ENCODE results near the gene CMTM6.
"Not testable (repeated sequence)": the region's sequence is repeated elsewhere in the genome, so short reads cannot be mapped to it uniquely, and the experiment has no call there.

The CMTM6 gene

DNA sequence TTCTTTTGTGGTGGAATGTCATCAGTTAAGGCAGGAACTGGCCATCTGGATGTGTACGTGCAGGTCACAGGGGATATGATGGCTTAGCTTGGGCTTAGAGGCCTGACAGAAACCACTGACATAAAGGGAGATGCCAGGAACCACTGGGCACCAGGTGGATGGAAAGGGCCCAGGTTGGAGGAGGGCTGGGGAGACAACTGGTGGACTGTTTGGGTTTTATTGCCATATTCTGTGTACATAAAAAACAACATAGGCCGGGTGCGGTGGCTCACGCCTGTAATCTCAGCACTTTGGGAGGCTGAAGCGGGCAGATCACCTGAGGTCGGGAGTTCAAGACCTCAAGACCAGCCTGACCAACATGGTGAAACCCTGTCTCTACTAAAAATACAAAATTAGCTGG is 35.8 kb downstream of the CMTM6 start:
- DNase-seq (ENCODE audit: low spot score): not testable (repeated sequence)

DNA sequence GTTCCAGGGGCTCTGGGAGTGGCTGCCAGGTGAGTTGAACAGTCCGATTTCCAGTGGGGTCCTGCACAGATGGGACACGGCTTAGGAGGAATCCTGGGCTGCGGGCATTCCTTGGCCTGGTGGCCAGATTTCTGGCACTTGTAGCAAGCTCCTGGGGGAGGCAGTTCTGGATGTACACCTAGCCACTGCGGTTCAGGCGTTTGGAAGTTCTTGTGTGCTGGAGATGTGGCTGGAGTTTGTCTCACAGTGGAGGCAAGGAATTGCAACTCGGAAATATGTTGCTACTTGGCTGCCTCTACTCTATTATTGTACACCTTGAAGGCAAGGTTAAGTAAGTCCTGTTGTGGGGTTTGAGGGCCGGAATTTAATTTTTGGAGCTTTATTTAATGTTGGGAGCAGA is 37.9 kb downstream of the CMTM6 start:
- DNase-seq (ENCODE audit: low spot score): not testable (repeated sequence)

DNA sequence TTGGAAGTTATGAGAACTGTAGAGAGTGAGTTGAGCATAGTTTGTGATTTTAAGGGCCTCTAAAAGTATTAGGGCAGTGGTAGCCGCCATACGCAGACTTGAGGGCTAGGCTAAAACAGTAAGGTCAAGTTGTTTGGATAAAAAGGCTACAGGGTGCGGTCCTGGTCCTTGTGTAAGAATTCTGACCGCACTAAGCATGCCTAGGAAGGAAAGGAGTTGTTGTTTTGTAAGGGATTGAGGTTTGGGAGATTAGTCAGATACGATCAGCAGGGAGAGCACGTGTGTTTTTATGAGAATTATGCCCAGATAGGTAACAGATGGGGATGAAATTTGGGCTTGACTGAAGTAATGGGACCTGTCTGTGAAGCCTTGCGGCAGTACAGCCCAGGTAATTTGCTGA is 39.2 kb downstream of the CMTM6 start:
- DNase-seq (ENCODE audit: low spot score): not testable (repeated sequence)

DNA sequence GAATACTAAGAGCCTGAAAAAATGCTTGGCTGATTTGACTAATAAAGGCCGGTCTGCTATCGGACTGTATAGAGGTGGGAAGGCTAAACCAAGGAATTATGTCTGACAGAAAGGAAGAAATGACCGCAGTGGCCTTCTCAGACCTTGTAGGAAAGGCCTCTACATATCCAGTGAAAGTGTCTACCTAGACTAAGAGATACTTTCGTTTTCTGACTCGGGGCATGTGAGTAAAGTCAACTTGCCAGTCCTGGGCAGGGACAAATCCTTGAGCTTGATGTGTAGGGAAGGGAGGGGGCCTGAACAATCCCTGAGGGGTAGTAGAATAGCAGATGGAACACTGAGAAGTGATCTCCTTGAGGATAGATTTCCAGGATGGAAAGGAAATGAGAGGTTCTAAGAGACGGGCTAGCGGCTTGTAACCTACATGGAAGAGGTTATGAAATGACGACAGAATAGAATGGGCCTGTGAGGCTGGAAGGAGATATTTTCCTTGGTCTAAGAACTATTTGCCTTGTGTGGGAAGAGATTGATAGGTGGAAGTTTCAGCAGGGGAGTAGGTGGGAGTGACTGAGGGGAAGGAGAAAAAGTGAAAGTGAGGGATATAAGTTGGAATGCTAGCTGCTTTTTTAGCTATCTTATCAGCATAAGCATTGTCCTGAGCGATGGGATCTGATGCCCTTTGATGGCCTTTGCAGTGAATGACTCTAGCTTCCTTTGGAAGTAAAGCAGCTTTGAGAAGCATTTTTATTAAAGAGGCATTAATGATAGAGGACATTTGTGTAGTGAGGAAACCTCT is 40.3 kb downstream of the CMTM6 start:
- DNase-seq (ENCODE audit: low spot score): not testable (repeated sequence)

DNA sequence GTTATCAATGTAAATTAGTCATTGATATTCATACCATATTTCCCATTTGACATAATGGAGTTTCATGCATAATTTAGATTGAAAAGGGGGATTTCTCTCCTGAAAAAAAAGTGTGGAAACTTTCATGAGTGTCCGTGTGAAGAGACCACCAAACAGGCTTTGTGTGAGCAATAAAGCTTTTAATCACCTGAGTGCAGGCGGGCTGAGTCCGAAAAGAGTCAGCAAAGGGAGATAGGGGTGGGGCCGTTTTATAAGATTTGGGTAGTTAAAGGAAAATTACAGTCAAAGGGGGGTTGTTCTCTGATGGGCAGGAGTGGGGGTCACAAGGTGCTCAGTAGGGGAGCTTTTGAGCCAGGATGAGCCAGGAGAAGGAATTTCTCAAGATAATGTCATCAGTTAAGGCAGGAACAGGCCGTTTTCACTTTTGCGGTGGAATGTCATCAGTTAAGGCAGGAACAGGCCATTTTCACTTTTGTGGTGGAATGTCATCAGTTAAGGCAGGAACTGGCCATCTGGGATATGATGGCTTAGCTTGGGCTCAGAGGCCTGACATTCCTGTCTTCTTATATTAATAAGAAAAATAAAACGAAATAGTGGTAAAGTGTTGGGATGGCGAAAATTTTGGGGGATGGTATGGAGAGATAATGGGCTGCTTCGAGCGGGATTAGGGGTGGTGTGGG is 41.7 kb downstream of the CMTM6 start:
- DNase-seq (ENCODE audit: low spot score): not testable (repeated sequence)

DNA sequence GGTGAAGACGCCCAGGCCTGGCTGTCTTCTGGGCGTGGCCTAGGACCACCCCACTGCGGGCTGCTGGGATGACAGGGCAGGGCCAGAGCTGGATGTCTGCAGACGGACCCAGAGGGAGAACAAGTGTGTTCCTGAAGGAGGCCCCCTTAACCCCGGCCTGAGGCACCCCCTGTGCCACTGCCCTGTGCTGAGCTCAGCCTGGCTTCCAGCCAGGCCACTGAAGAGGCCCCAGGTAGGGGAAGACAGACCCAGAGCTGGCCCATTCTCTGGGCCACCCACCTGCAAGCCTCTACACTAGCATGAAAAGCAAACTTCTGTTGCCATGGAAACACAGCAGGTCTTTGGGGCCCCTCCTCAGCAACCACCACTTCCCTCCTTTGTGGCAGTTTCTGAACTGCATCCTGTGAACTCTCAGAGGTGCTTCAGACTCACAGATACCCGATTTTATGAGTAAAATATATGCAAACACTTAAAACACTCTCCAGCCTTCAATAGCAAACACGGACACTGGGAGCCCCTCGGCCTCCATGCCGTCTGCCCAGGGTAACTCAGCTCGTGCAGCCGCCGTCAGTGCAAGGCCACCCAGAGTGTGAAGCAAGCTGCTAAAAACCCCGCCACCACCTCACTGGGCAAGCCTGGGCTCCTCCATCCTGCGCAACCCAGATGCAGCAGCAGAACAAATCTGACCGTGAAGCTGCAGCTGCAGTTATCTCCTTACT is 42.5 kb downstream of the CMTM6 start:
- DNase-seq (ENCODE audit: low spot score): peak; percentile 75

DNA sequence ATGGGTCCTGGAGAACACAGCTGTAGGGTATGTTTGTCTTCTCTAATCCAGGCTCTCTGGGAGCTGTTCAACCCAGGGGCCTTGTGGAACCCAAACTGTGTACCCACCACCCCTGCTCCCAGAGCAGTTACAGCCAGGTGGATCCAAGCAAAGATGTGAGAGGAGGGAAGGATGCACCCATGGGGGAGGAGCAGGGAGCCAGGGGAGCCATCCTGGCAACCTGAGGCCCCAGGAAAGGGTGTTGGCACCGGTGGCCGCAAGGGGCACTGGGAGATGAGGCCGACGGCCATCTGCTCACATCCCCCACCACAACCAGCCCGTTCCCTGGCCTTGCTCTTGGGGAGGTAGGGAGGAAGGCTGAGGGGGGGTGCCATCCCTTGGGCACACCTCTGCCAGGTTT is 43.2 kb downstream of the CMTM6 start:
- DNase-seq (ENCODE audit: low spot score): no peak

DNA sequence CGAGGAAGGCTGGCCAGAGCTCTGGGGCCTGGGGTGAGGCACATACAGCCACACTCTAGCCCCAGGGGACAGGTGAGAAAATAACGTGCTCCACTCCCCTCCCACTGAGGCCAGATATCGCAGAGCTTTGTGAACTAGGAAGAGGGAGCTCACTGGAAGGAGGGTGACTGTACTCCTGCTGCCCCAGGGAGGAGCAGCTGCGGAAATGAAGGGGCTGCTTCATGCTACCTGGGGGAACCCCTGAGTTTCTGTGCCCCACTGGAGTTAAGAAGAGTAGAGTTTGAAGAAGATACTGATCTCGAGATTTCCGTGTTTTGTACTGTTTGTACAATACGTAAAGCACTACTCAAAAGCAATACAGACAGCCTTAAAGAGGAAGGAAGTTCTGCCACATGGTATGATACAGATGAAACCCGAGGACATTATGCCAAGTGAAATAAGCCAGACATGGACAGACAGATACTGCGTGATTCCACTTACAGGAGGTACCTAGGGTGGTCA is 44.6 kb downstream of the CMTM6 start:
- peak; percentile 56 for DNase-seq (ENCODE audit: low spot score)

DNA sequence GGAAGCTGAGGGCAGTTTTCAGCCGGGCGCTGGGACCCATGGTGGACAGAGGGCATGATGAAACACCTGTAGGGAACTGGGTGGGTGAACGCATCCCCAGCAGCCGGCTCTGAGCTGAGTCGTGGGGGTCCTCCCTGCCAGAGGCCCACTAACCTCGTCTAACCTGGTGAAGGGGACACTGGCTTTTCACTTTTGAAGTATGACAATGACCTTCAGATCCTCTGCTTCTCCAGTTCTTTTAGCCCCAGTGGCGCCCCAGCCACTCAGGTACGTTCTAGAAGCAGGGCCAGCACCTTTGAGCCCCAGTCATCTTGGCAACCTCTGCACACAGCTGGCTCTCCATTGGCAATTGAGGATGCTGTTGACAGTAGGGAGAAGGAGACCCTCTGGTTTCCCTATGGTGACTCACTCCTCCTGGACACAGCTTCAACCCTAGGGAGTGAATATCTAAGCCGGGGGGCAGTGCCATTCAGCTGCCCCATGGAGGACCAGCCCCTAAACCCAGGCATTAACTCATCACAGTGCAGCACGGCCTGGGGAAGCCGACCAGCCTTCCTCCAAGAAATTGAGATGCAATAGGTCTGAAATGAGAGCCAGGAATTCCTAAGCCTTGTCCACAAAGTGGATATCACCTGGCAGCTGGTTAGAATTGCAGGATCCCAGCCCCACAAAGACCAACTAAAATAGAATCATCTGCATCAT is 46.1 kb downstream of the CMTM6 start:
- DNase-seq (ENCODE audit: low spot score): no peak

DNA sequence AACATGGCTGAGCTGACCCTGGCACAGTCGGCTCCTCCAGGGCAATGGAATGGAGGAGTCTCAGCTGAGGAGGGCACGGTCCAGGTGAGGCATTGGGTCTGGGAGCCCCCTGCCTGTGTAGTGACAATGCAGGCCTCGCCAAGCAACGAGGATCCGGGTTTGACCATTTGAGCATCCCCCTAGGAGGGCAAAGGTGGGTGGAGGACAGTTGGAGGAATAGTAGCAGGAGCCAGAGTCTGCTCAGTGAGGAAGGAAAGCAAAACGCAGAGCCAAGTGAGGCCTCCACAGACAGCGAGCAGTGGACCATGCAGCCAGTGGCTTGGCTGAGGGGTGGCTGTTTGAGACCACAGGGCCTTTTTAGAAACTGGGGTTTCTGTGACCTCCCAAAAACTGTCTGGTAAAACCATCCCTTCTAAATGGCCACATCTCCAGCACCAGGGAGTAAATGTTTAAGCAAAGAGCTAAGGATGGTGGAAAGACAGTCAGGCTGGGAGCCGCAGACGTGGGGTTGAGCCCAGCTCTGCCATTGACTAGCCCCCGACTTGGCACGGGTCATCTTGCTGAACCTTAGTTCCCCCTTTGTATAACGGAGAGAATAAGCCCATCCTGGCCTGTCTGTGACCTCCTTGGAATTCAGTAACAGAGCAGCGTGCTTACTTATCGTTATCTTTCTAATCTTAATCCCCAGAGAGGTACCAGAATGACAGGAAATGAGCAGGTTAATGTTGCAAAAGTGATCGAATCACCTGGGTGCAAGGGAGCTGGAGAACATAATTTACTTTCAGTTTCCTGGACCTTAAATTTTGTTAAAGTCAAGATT is 46.8 kb downstream of the CMTM6 start:
- no peak for DNase-seq (ENCODE audit: low spot score)

DNA sequence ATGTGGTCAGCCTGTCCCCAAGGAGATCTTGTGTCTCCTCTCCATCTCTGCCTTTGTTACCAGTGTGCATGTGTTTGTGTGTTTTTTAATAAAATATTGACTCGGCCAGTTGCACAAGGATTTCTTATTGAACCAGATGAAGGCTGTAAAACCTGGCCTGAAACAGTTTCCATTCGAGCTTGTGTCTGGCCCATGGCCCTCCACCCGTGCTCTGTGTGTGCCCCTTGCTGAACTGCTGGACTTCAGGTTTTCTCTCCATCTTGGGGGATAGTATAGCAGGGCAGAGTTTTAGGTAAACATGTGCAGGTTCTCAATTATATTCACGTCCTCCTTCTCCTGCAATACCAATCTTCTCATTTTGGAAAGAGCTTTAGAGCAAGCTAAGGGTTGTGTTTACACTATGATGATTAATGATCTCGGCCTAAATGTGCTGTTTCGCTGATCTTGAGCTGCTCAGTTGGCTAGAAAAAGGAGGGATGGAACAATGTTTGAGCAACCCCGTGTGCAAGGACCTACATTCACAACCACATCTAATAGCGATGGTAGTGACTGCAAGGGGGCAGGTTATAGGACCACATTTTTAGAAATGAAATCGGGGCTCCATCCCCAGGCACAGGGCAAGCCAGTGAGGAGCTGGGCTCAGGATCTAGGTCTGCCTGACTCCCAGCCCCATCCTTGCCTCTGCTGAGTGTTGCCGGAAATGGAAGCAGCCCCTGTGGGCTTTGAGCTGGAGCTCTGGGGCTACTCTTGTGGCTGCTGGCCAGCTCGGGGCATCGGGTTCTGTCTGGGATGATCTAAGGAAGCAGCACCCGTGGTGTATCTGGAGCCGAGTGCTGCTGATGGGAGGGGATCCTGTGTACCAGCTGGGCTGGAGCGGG is 47.7 kb downstream of the CMTM6 start:
- DNase-seq (ENCODE audit: low spot score): no peak

DNA sequence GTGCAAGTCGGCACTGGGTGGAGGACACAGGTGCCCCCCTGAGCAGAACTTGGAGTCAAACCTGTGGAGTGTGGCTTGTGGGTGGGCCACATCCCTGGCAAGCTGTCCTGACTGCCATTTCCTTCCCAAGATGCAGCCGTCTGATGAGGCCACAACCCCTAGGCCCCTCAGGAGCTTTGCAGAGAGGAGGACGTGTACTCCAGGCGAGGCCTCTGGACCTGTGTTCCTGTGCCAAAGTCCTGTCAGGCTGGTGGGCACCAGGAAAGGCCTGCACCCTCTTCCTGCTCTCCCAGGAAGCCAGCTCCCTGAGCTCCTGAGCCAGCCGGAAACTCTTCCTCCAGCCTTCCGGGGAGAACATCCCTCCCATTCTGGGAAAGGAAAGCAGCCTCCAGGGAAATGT is 48.5 kb downstream of the CMTM6 start:
- DNase-seq (ENCODE audit: low spot score): no peak

DNA sequence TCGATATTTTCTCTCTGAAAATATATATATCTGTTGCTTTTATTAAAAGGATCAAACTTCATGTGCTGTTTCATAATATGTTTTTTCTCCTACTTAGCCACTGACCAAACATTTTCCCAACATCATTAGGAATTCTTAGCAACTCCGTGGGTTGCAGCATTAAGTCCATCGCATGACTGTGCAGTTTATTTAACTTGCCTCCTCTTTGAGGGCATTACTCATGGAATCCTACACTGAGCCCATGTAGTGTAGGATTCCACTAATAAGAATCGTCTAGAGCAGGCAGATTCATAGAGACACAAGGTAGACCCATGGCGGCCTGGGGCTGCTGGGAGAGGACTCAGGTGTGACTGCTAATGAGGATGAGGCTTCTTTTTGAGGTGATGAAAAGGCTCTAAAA is 49.3 kb downstream of the CMTM6 start:
- no peak for DNase-seq (ENCODE audit: low spot score)

DNA sequence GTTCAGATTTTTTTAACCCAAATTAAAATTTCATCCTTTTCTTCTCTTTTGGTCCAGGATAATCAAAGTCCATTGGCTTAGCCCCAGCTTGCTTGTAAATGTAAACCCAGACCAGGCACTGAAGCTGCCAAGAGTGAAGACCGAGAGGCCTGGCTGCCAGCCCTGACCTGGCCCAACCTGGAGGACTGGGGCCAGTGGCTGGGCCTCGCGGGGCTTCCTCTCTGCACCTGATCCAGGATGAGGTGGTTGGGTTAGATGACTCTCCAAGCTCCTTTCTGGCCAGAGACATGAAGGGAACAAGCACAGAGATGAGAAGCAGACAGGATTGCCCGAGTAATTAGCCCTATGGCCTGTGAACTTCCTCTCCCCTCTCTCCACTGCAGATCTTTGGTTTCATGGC is 50.6 kb downstream of the CMTM6 start:
- no peak for DNase-seq (ENCODE audit: low spot score)

DNA sequence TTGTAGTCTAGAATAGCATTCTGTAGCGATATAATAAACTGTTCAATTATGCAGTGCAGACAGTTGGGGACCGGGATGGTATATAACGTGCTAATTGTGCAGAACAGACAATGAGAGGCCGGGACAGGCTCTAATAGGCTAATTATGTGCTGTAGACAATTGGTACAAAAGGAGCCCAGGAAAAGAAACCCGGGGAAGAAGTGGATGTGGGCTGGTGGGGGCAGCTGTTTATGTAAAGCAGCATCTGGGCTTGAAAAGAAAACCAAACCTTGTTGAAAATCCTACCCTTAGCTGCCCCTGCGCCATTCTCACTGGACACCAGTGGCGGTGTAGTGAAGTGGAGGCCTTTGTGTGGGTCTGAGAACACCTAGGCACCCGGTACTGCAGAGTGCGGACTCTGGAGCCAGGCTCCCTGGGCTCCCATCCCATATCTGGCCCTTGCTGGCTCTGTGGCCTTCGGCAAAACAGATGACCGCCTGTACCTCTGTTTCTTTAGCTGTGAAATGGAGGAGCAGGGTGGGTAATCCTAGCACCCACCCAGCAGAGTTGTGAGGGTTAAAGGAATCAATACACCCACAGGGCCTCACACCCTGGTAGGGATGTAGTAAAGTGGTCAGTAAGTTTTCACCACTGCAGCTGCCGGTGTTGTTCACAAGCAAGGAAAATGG is 51.5 kb downstream of the CMTM6 start:
- no peak for DNase-seq (ENCODE audit: low spot score)

DNA sequence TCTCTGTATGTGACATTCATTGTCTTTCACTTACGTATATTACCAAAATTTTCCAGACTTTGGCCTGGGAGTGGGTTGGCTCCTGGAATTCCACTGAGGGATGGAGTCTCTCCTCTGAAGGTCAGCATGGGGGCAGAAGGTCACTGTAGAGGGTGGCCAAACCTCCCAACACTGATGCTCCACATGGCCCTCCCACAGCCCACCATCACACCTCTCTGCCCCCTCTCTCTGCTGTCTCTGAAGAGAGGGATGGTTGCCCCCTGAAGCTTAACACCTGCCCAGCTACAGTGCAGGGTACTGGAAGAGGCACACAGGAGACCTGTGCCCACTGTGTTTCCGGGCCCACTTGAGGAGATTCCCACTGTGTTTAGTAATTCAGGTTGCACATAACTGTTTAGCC is 52.2 kb downstream of the CMTM6 start:
- DNase-seq (ENCODE audit: low spot score): no peak

DNA sequence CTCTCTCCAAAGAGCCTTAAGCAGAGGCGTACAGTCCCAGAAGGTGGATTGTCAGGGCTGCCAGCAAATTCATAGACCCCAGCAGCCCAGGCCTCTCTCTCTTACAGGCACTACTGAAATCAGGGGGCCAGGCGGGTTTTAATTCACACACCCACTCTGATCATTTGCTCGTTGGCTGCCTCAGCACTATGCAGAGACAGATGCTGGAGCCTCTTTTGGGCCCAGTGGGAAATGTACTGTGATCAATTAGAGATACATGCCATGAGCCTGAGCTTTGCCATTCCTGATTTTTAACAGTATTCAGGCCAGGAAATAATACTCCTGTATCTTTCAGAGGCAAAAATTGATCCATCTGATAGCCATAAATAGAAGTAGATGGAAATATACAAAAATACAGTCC is 53.0 kb downstream of the CMTM6 start:
- no peak for DNase-seq (ENCODE audit: low spot score)

DNA sequence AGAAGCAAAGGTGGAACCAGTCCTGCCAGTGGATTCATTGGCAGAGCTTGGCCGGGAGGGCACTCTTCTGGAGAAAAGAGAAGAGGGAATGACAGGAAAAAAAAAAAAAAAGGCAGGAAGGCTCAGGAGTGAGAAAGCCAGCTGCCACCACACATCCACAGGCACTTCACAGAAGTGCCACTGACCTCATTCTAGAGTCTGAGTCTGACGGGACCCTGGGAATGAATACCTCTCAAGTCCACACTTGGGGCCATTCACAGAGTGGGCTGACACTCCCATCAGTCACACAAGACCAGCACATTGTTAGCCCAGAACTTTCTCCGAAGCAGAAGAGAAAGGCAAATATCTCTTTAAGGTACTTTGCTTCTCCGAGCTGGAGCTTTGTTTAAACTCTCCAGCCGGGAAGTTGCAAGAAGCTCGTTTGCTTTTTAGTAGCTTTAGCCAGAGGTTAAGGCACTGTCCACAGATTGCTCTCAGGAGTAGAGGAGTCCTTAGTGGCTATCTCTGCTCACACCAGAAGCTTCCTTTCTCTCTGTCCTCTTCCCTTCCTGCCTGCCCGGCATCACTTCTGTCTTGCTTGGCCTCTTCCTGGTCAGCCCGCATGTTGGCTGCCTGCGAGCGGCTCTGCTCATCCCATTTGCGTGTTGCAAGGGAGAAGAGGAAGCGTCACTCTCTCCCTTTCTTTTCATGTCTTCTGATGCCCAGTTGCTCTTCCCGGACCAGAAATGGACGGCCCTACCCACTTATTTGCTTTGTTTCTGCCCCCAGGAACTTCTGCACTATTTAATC is 53.8 kb downstream of the CMTM6 start:
- DNase-seq (ENCODE audit: low spot score): no peak

DNA sequence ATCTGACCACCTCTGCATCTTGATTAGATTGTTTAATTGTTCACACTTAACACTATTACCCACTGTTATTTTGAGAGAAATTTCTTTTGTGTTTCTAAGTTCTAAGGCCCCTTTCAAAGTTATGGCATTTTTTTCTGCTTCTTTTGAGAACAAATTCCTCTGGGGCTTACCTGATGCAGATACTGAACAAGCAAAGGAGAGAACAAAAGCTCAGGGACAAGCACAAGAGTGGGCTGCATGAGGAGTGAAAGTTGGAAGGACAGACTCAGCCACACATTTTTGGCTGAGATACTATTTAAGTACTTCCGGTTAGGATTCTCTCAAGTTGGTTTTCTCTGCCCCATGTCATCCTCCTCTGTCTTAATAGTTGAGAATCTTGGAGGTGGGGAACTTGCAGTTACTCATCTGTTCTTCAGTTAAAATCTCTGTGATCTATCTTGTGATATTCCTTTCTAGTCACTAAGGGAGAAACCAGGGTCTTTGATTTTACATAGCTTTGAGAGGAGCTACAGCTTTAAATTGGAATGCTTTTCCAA is 54.7 kb downstream of the CMTM6 start:
- no peak for DNase-seq (ENCODE audit: low spot score)
